GM03348 (cell line): Measurements from ENCODE around the gene RNF180.
"Not testable (repeated sequence)": the region's sequence is repeated elsewhere in the genome, so short reads cannot be mapped to it uniquely, and the experiment has no call there.

Experiments
- DNase-seq: peaks from one replicate; pipeline ENCODE4 v3.0.0; 2012; ENCODE audit warnings: low spot score

RNF180 gene

GRCh38 chr5:64397552-64397951 lies 231.9 kb downstream of the RNF180 start:
- DNase-seq, result no peak

GRCh38 chr5:64398735-64399134 lies 233.1 kb downstream of the RNF180 start:
- not testable (repeated sequence) for DNase-seq

- DNase-seq, result not testable (repeated sequence)
Observed at GRCh38 chr5:64407103-64407825, 241.6 kb downstream of the RNF180 start.

GRCh38 chr5:64417390-64417789 lies 251.7 kb downstream of the RNF180 start:
- DNase-seq, result no peak

GRCh38 chr5:64418013-64418412 lies 252.4 kb downstream of the RNF180 start:
- DNase-seq, result no peak
